Tibial nerve (tissue), 4 donors: Measurements from ENCODE around the gene MBOAT7. TPM values are rescaled to one million over a fixed set of nuclear protein-coding genes. Genes with fewer than 3 reads are reported as not detected.
A peak's percentile ranks its signal among the peaks of the same experiment; 100 is the strongest.
"Not testable (repeated sequence)": the region's sequence is repeated elsewhere in the genome, so short reads cannot be mapped to it uniquely, and the experiment has no call there.

Source experiments
- DNase-seq, 2 donors: peaks; one replicate each; pipeline ENCODE4 v3.0.0-alpha.2; 2019; ENCODE audit warnings: low spot score in 2 of 2
- H3K27ac ChIP-seq, 4 donors: fragments of 200-600 bp; sonication (generic) in 3 of 4; one replicate each; pipeline ENCODE4 v1.5.1; 2017 to 2019; ENCODE audit warnings: mild to moderate bottlenecking in 1 of 4
- H3K27me3 ChIP-seq, 2 donors: fragments of 200-600 bp; sonication (generic) in 1 of 2; one replicate each; pipeline versions ENCODE4 v1.5.1 to v1.6.0; 2017 to 2019
- H3K36me3 ChIP-seq, 3 donors: fragments of 200-600 bp; sonication (generic); one replicate each; pipeline ENCODE4 v1.5.1; 2018 to 2019
- H3K4me1 ChIP-seq, 4 donors: fragments of 200-600 bp; sonication (generic) in 3 of 4; one replicate each; pipeline ENCODE4 v1.5.1; 2017 to 2019
- H3K4me3 ChIP-seq, 4 donors: fragments of 200-600 bp; sonication (generic) in 3 of 4; one replicate each; pipeline ENCODE4 v1.5.1; 2017 to 2019; ENCODE audit warnings: mild to moderate bottlenecking in 1 of 4, moderate library complexity in 1 of 4
- H3K9me3 ChIP-seq, 4 donors: fragments of 200-600 bp; sonication (generic) in 3 of 4; one replicate each; pipeline ENCODE4 v1.5.1; 2017 to 2019
- EP300 ChIP-seq, 2 donors: sonication (generic); formaldehyde crosslinking; IDR thresholded peaks; one replicate each; pipeline ENCODE4 v1.6.1; 2017; ENCODE audit warnings: antibody characterized with exemption in 2 of 2, mild to moderate bottlenecking in 1 of 2
- POLR2A ChIP-seq, 2 donors: fragments of 450-650 bp; IDR thresholded peaks; one replicate each; pipeline ENCODE4 v1.6.1; 2017; ENCODE audit warnings: antibody characterized with exemption in 2 of 2, mild to moderate bottlenecking in 2 of 2, moderate library complexity in 2 of 2
- WGBS, 2 donors: methylation state at CpG; one replicate each; pipeline ENCODE4 v1.1.5; 2018; 5-methylcytosine and 5-hydroxymethylcytosine counted together
- total RNA-seq, 4 donors: library from RNA; depleted of rRNA; stranded (reverse); fragments of >200 nt; gene quantifications; one replicate each; pipeline ENCODE4 v1.1.0, GENCODE V29; 2016
- TF ChIP-seq, protein P1 (sequence below), 5 experiments: fragments of 200-600 bp in 3 of 5; fragments of 450-650 bp in 2 of 5; sonication (generic) in 3 of 5; IDR thresholded peaks; one replicate each; pipeline ENCODE4 v1.5.1; 2016 to 2019; ENCODE audit warnings: antibody characterized with exemption in 5 of 5, mild to moderate bottlenecking in 3 of 5, moderate library complexity in 2 of 5

MBOAT7 gene
- total RNA-seq, 4 donors from 2014 or later: 45.0 to 94.5 (median 50.2) TPM

GRCh38 chr19:54223277-54223936 lies 34.0 kb upstream of the MBOAT7 start:
- WGBS, 2 donors: 43 to 52% methylated on average over 14 of the region's 14 CpGs
- H3K4me3 ChIP-seq, H3K27ac ChIP-seq, H3K9me3 ChIP-seq, DNase-seq, H3K36me3 ChIP-seq, H3K4me1 ChIP-seq: not testable (repeated sequence)
- peaks cover 0 to 21% of the 10 kb centered on the region in 2 donors for H3K27me3 ChIP-seq

DNA sequence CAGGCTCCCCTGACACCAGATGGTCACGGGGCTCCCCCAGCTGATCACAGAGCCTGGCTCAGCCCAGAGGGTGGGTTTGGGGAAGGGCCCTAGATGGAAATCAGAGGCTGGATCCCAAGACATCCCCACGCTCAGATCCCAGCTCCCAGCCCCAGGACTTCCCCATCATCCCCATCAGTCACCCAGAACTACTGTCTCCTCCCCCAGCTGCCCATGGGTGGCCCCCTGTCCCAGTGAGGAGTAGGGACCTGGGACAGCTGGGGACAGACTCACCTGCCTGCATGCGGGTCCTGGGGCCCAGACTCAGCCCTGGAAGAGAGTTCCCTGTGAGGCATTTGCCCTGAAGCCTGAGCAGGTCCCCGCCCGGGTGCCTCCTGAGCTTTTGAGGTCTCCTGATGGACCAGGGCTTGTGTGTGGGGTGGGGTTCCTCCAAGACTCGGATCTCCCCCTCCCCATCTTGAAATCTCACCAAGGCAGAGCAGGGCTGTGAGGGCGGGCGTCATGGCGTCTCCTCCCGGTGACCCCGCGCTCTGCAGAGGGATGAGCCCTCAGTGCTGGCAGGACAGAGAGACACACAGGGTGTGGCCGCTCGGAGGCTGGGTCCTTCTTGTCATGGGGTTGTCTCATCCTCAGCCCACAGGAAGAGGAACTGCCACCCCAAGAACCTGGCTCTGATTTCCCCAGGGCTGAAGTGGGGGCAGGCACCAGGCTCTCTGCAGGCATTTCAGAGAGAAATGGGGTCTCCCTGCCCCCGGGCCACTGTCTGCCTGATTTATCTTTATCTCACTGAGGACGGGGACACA lies 33.3 kb upstream of the MBOAT7 start, which contains the start of gene LILRB3:
Gene LILRB3, minus strand, starts transcription at position 534 of the 803 bp plus-strand sequence. Its CDS starts 31 bp downstream, at position 503.
- not testable (repeated sequence) for H3K9me3 ChIP-seq, H3K27ac ChIP-seq, DNase-seq, H3K4me1 ChIP-seq, H3K36me3 ChIP-seq
- WGBS, 2 donors: 53 to 72% methylated on average over 13 to 14 of the region's 16 CpGs
- H3K4me3 ChIP-seq: peak within 1 kb of the TSS in 1 of 4 donors; percentile 37
- peaks cover 0 to 15% of the 10 kb centered on the region in 2 donors for H3K27me3 ChIP-seq

GRCh38 chr19:54221947-54222346 lies 32.6 kb upstream of the MBOAT7 start:
- H3K4me3 ChIP-seq, DNase-seq: not testable (repeated sequence)
- WGBS, 2 donors: 71 to 77% methylated on average over 6 to 7 of the region's 7 CpGs

GRCh38 chr19:54219702-54220101 lies 30.3 kb upstream of the MBOAT7 start:
- not testable (repeated sequence) for DNase-seq, H3K4me1 ChIP-seq, H3K9me3 ChIP-seq, H3K27ac ChIP-seq, H3K4me3 ChIP-seq
- Histone ChIP-seq H3K36me3 (peaks cover 0 to 14% (median 0%) of the 10 kb centered on the region in 3 donors), H3K27me3 (peaks cover 0 to 13% of the 10 kb centered on the region in 2 donors)
- WGBS, 2 donors: 60 to 100% methylated on average over 1 of the region's 5 CpGs

More at GRCh38 chr19:54221947-54222346, 32.6 kb upstream of the MBOAT7 start:
- H3K27ac ChIP-seq, H3K9me3 ChIP-seq, H3K36me3 ChIP-seq, H3K4me1 ChIP-seq: not testable (repeated sequence)
- H3K27me3 ChIP-seq: peaks cover 0 to 13% of the 10 kb centered on the region in 2 donors

DNA sequence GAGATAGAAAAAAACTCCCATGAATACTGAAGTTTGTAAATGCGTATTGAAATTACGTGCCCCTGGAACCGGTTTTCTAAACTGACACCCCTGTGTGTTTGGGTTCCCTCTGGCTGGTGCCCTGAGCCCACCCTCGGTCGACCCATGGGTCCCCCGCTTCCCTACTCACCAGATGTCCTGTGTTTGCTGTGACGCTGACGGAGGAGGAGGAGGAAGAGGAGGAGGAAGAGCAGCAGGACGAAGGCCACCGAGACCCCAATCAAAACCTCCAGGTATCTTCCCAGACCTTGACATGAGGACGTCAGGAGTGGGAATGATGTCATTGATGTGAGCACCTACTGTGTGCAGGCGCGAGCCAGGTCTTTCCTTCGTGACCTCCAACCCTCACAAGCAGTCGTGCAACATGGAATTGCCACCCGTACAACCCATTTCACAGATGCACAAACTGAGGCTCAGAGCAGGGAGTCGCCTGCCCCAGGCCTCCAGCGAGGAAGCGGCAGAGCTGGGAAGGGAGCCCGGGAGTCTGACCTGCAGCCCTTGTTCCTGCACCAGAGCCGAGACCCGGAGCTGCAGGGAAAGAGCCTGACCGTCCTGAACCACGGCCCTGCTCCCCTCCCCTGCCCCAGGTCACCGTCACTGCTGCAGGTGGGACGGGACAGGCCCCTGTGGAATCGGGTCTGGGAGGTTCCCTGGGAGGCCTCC lies 29.7 kb upstream of the MBOAT7 start:
- H3K9me3 ChIP-seq: no peaks in the 10 kb centered on the region
- H3K4me3 ChIP-seq: no peak overlapping the region
- 88 to 92% methylated on average over 17 of the region's 27 CpGs for WGBS, 2 donors
- H3K27me3 ChIP-seq: peaks cover 0 to 13% of the 10 kb centered on the region in 2 donors
- H3K27ac ChIP-seq: no peak overlapping the region
- TF ChIP-seq POLR2A (IDR thresholded peaks at IDR 0.05) (no peak), EP300 (IDR thresholded peaks at IDR 0.05) (no peak)
- TF ChIP-seq, protein P1, sequence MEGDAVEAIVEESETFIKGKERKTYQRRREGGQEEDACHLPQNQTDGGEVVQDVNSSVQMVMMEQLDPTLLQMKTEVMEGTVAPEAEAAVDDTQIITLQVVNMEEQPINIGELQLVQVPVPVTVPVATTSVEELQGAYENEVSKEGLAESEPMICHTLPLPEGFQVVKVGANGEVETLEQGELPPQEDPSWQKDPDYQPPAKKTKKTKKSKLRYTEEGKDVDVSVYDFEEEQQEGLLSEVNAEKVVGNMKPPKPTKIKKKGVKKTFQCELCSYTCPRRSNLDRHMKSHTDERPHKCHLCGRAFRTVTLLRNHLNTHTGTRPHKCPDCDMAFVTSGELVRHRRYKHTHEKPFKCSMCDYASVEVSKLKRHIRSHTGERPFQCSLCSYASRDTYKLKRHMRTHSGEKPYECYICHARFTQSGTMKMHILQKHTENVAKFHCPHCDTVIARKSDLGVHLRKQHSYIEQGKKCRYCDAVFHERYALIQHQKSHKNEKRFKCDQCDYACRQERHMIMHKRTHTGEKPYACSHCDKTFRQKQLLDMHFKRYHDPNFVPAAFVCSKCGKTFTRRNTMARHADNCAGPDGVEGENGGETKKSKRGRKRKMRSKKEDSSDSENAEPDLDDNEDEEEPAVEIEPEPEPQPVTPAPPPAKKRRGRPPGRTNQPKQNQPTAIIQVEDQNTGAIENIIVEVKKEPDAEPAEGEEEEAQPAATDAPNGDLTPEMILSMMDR (IDR thresholded peaks at IDR 0.05): no peak
- H3K4me1 ChIP-seq: no peaks in the 10 kb centered on the region
- no peak for DNase-seq
- peaks cover 0 to 14% (median 0%) of the 10 kb centered on the region in 3 donors for H3K36me3 ChIP-seq

DNA sequence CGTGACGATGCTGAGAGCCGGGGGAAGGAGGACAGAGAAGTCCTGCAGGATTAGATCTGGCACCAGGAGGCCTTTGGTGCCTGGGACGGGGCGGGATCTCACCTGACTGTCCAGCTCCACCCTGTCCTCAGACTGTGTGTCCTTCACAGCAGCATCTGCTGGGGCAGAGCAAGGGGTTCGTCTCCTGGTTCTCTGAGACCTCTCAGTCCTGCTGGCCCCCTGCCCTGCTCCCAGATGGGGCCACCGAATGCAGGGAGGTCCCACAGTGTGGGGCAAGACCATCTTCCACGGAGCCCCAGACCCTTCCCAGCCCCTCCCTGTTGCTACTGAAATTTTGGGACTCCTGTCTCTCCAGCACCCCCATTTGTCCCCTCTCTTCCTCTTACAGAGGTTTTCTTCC lies 28.9 kb upstream of the MBOAT7 start:
- TF ChIP-seq, protein P1 (IDR thresholded peaks at IDR 0.05): no peak
- TF ChIP-seq POLR2A (IDR thresholded peaks at IDR 0.05) (no peak), EP300 (IDR thresholded peaks at IDR 0.05) (no peak)
- Histone ChIP-seq H3K27ac (no peak overlapping the region), H3K27me3 (peaks cover 0 to 13% of the 10 kb centered on the region in 2 donors), H3K4me1 (no peaks in the 10 kb centered on the region), H3K9me3 (no peaks in the 10 kb centered on the region), H3K36me3 (peaks cover 0 to 14% (median 0%) of the 10 kb centered on the region in 3 donors), H3K4me3 (no peak overlapping the region)
- no peak for DNase-seq
- 68 to 74% methylated on average over 8 of the region's 8 CpGs for whole genome bisulfite sequencing, 2 donors

DNA sequence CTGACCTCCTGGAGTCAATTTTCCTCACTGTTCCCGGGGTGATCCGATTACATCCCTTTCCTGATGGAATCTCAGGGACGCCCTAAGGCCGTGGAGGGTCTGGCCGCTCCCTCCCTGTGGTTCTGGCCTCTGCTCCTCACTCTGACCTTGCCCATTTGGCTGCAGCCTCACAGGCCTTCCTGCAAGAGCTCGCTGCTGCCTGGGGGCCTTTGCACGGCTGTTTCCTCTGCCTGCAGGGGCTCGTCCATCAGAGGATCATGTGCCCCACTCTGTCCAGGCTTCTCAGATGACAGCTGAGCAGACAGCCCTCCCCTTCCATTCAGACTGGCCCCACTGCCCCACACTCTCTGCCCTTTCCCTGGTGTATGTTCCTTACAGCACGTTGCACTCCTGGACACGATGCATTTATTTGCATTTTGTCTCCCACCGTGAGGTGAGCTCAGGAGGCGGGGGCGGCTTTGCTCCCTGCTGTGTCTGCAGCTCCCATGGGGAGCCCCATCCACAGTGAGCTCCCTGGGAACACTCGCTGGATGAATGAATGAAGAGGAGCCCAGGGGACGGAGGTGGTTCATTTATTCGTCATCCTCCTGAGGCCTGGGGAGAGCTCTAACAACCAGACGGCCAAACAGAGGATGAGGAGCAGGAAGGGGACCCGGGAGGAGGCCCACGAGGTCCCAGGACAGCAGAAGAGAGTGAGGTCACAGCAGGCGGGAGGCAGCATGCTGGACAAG lies 28.3 kb upstream of the MBOAT7 start:
- H3K36me3 ChIP-seq: peaks cover 0 to 14% (median 0%) of the 10 kb centered on the region in 3 donors
- not testable (repeated sequence) for H3K9me3 ChIP-seq, H3K27ac ChIP-seq, H3K27me3 ChIP-seq, H3K4me3 ChIP-seq, DNase-seq, H3K4me1 ChIP-seq
- 53% methylated on average over 15 to 17 of the region's 20 CpGs for WGBS, 2 donors
